Measurements from ENCODE around the gene C15orf62.

The C15orf62 gene

GRCh38 chr15:40750885-40751284, 18.9 kb upstream of the C15orf62 start:
- Histone ChIP-seq H3K79me2 (ENCODE audit: control insufficient read depth, insufficient read depth, low read length, poor library complexity) (peaks cover 5% of the 10 kb centered on the region), H3K36me3 (ENCODE audit: control insufficient read depth in 1 of 2, insufficient read depth in 2 of 2, low read length in 2 of 2) (peaks cover 17 to 23% of the 10 kb centered on the region in 2 experiments), H3K4me3 (ENCODE audit: low read depth, low read length) (no peak overlapping the region), H3K4ac (ENCODE audit: low read depth, low read length) (no peak overlapping the region), H3K4me1 (ENCODE audit: control insufficient read depth in 1 of 2, insufficient read depth in 2 of 2, low read length in 2 of 2) (peaks cover 4 to 7% of the 10 kb centered on the region in 2 experiments), H4K12ac (ENCODE audit: low read depth, low read length) (no peak overlapping the region), H2BK12ac (ENCODE audit: low read length) (no peak overlapping the region), H3K14ac (ENCODE audit: low read length) (no peak overlapping the region), H2AFZ (ENCODE audit: insufficient read depth, low read length, poor library complexity) (no peak overlapping the region), H3K4me2 (ENCODE audit: low read length) (no peak overlapping the region), H3K9me3 (ENCODE audit: insufficient read depth, low read depth, low read length) (peaks cover 2% of the 10 kb centered on the region), H4K91ac (ENCODE audit: low read depth, low read length) (no peak overlapping the region), H3K23ac (ENCODE audit: low read length) (no peak overlapping the region), H3K79me1 (ENCODE audit: low read length) (peaks cover 9% of the 10 kb centered on the region), H2BK5ac (ENCODE audit: low read depth, low read length, poor library complexity) (no peak overlapping the region), H2AK5ac (ENCODE audit: low read length) (no peak overlapping the region), H2BK120ac (ENCODE audit: insufficient read depth, low read length, poor library complexity) (no peak overlapping the region), H3K9ac (ENCODE audit: low read length) (no peak overlapping the region), H3K27ac (ENCODE audit: low read depth, low read length) (no peak overlapping the region), H3K27me3 (ENCODE audit: insufficient read depth, low read length) (no peaks in the 10 kb centered on the region), H4K8ac (ENCODE audit: low read depth, low read length) (no peak overlapping the region), H3K18ac (ENCODE audit: low read length) (no peak overlapping the region)
- DNase-seq: no peak
- no CpG with 5 or more reads among the region's 4 CpGs for WGBS (ENCODE audit: extremely low coverage, insufficient coverage, insufficient read length)

DNA sequence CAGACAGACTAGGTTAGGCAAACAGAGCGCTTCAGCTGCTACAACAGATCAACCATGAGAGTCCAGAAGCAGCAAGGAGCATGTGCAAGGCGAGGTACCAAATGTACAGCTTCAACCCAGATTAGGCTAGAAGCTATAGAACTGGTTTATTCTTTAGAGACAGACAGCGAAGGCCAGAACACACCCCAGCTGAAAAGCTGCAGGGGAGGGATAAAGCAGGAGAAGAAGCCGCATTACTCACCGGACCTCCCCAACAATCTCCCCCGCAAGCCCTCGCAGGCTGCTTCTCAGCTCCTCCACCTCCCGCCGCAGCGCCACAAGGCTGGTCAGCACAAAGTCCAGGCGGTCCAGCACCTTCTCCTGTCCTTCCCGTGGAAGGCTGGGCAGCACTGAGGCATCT, 18.0 kb upstream of the C15orf62 start:
- no peak overlapping the region for H2AFZ ChIP-seq (ENCODE audit: insufficient read depth, low read length, poor library complexity)
- no peak overlapping the region for H4K91ac ChIP-seq (ENCODE audit: low read depth, low read length)
- no peak overlapping the region for H2AK5ac ChIP-seq (ENCODE audit: low read length)
- no CpG with 5 or more reads among the region's 12 CpGs for WGBS (ENCODE audit: extremely low coverage, insufficient coverage, insufficient read length)
- DNase-seq: no peak
- no peak overlapping the region for H3K4me2 ChIP-seq (ENCODE audit: low read length)
- no peak overlapping the region for H4K12ac ChIP-seq (ENCODE audit: low read depth, low read length)
- H3K79me1 ChIP-seq (ENCODE audit: low read length): peaks cover 9% of the 10 kb centered on the region
- no peak overlapping the region for H2BK120ac ChIP-seq (ENCODE audit: insufficient read depth, low read length, poor library complexity)
- no peaks in the 10 kb centered on the region for H3K27me3 ChIP-seq (ENCODE audit: insufficient read depth, low read length)
- H3K79me2 ChIP-seq (ENCODE audit: control insufficient read depth, insufficient read depth, low read length, poor library complexity): peaks cover 5% of the 10 kb centered on the region
- no peak overlapping the region for H2BK5ac ChIP-seq (ENCODE audit: low read depth, low read length, poor library complexity)
- no peak overlapping the region for H3K18ac ChIP-seq (ENCODE audit: low read length)
- peak overlapping the region; percentile 29 for H3K9ac ChIP-seq (ENCODE audit: low read length)
- no peak overlapping the region for H3K23ac ChIP-seq (ENCODE audit: low read length)
- H3K36me3 ChIP-seq (ENCODE audit: control insufficient read depth in 1 of 2, insufficient read depth in 2 of 2, low read length in 2 of 2): peaks cover 17 to 23% of the 10 kb centered on the region in 2 experiments
- H4K8ac ChIP-seq (ENCODE audit: low read depth, low read length): no peak overlapping the region
- no peak overlapping the region for H3K4me3 ChIP-seq (ENCODE audit: low read depth, low read length)
- peaks cover 2% of the 10 kb centered on the region for H3K9me3 ChIP-seq (ENCODE audit: insufficient read depth, low read depth, low read length)
- peaks cover 4 to 9% of the 10 kb centered on the region in 2 experiments for H3K4me1 ChIP-seq (ENCODE audit: control insufficient read depth in 1 of 2, insufficient read depth in 2 of 2, low read length in 2 of 2)
- no peak overlapping the region for H3K14ac ChIP-seq (ENCODE audit: low read length)
- H3K4ac ChIP-seq (ENCODE audit: low read depth, low read length): no peak overlapping the region
- H2BK12ac ChIP-seq (ENCODE audit: low read length): no peak overlapping the region
- H3K27ac ChIP-seq (ENCODE audit: low read depth, low read length): no peak overlapping the region

GRCh38 chr15:40754574-40754882, 15.3 kb upstream of the C15orf62 start:
- H4K12ac ChIP-seq (ENCODE audit: low read depth, low read length): peak overlapping the region; percentile 81
- peak overlapping the region; percentile 100 for H2AFZ ChIP-seq (ENCODE audit: insufficient read depth, low read length, poor library complexity)
- H3K4me3 ChIP-seq (ENCODE audit: low read depth, low read length): peak overlapping the region; percentile 96
- no peak overlapping the region for H3K23ac ChIP-seq (ENCODE audit: low read length)
- peak; percentile 62 to 68 for DNase-seq
- peaks cover 16 to 17% of the 10 kb centered on the region in 2 experiments for H3K36me3 ChIP-seq (ENCODE audit: control insufficient read depth in 1 of 2, insufficient read depth in 2 of 2, low read length in 2 of 2)
- peak overlapping the region; percentile 64 for H3K4me2 ChIP-seq (ENCODE audit: low read length)
- WGBS (ENCODE audit: extremely low coverage, insufficient coverage, insufficient read length): no CpG with 5 or more reads among the region's 22 CpGs
- H3K4ac ChIP-seq (ENCODE audit: low read depth, low read length): peak overlapping the region; percentile 59
- peak overlapping the region; percentile 94 for H3K18ac ChIP-seq (ENCODE audit: low read length)
- peak overlapping the region; percentile 81 for H4K91ac ChIP-seq (ENCODE audit: low read depth, low read length)
- peaks cover 9% of the 10 kb centered on the region for H3K79me1 ChIP-seq (ENCODE audit: low read length)
- no peak overlapping the region for H2BK5ac ChIP-seq (ENCODE audit: low read depth, low read length, poor library complexity)
- peak overlapping the region; percentile 90 for H3K9ac ChIP-seq (ENCODE audit: low read length)
- peak overlapping the region; percentile 97 for H4K8ac ChIP-seq (ENCODE audit: low read depth, low read length)
- H3K27me3 ChIP-seq (ENCODE audit: insufficient read depth, low read length): no peaks in the 10 kb centered on the region
- peak overlapping the region; percentile 34 for H2BK120ac ChIP-seq (ENCODE audit: insufficient read depth, low read length, poor library complexity)
- H3K79me2 ChIP-seq (ENCODE audit: control insufficient read depth, insufficient read depth, low read length, poor library complexity): peaks cover 5% of the 10 kb centered on the region
- no peaks in the 10 kb centered on the region for H3K9me3 ChIP-seq (ENCODE audit: insufficient read depth, low read depth, low read length)
- no peak overlapping the region for H3K27ac ChIP-seq (ENCODE audit: low read depth, low read length)
- no peak overlapping the region for H3K14ac ChIP-seq (ENCODE audit: low read length)
- peaks cover 4 to 12% of the 10 kb centered on the region in 2 experiments for H3K4me1 ChIP-seq (ENCODE audit: control insufficient read depth in 1 of 2, insufficient read depth in 2 of 2, low read length in 2 of 2)
- no peak overlapping the region for H2BK12ac ChIP-seq (ENCODE audit: low read length)
- peak overlapping the region; percentile 60 for H2AK5ac ChIP-seq (ENCODE audit: low read length)

- Histone ChIP-seq H3K79me1 (ENCODE audit: low read length) (peaks cover 9% of the 10 kb centered on the region), H2AK5ac (ENCODE audit: low read length) (peak within 1 kb of the TSS; percentile 60), H3K9ac (ENCODE audit: low read length) (peak within 1 kb of the TSS; percentile 90), H3K4me2 (ENCODE audit: low read length) (peak within 1 kb of the TSS; percentile 75), H3K18ac (ENCODE audit: low read length) (peak within 1 kb of the TSS; percentile 94), H3K14ac (ENCODE audit: low read length) (peak within 1 kb of the TSS; percentile 80), H3K27ac (ENCODE audit: low read depth, low read length) (peak within 1 kb of the TSS; percentile 86), H3K27me3 (ENCODE audit: insufficient read depth, low read length) (no peaks in the 10 kb centered on the region), H3K79me2 (ENCODE audit: control insufficient read depth, insufficient read depth, low read length, poor library complexity) (peaks cover 5% of the 10 kb centered on the region), H4K91ac (ENCODE audit: low read depth, low read length) (peak within 1 kb of the TSS; percentile 81), H3K4ac (ENCODE audit: low read depth, low read length) (peak within 1 kb of the TSS; percentile 61), H4K8ac (ENCODE audit: low read depth, low read length) (peak within 1 kb of the TSS; percentile 97), H3K4me1 (ENCODE audit: control insufficient read depth in 1 of 2, insufficient read depth in 2 of 2, low read length in 2 of 2) (peaks cover 4 to 12% of the 10 kb centered on the region in 2 experiments), H2BK12ac (ENCODE audit: low read length) (no peak within 1 kb of the TSS), H4K12ac (ENCODE audit: low read depth, low read length) (peak within 1 kb of the TSS; percentile 93), H3K4me3 (ENCODE audit: low read depth, low read length) (peak within 1 kb of the TSS; percentile 96), H3K9me3 (ENCODE audit: insufficient read depth, low read depth, low read length) (no peaks in the 10 kb centered on the region), H2AFZ (ENCODE audit: insufficient read depth, low read length, poor library complexity) (peak within 1 kb of the TSS; percentile 100), H2BK5ac (ENCODE audit: low read depth, low read length, poor library complexity) (peak within 1 kb of the TSS; percentile 95), H3K23ac (ENCODE audit: low read length) (no peak within 1 kb of the TSS), H3K36me3 (ENCODE audit: control insufficient read depth in 1 of 2, insufficient read depth in 2 of 2, low read length in 2 of 2) (peaks cover 14 to 17% of the 10 kb centered on the region in 2 experiments), H2BK120ac (ENCODE audit: insufficient read depth, low read length, poor library complexity) (peak within 1 kb of the TSS; percentile 78)
- DNase-seq: peak; percentile 93 to 99
- no CpG with 5 or more reads among the region's 66 CpGs for WGBS (ENCODE audit: extremely low coverage, insufficient coverage, insufficient read length)
Observed at GRCh38 chr15:40754883-40755811, 14.6 kb upstream of the C15orf62 start, which contains the start of gene RMDN3. TSS of gene RMDN3 (minus strand) at chr15:40755254. CDS start at chr15:40754783, 471 bp downstream.

All from trophoblast cell (in vitro differentiated cells and primary cell).